K562 (cell line): ENCODE measurements around the gene ICAM1.

ENCODE experiments used
- PATZ1 ChIP-seq: fragments of 250-450 bp; sonication (Bioruptor Pico); IDR thresholded peaks from 2 replicates; pipeline ENCODE4 v1.5.0; 2020; ENCODE audit warnings: mild to moderate bottlenecking, borderline replicate concordance
- RAD21 ChIP-seq, 2 experiments: fragments of 250-450 bp in 1 of 2; fragments of 450-650 bp in 1 of 2; sonication (Bioruptor Pico) in 1 of 2; formaldehyde crosslinking in 1 of 2; IDR thresholded peaks in 1 of 2; conservative IDR thresholded peaks in 1 of 2; 2 replicates each; pipeline versions ENCODE4 v1.4.0 to v1.8.0; 2020 to 2022; ENCODE audit warnings: mild to moderate bottlenecking in 2 of 2, moderate library complexity in 1 of 2
- THAP7 ChIP-seq: fragments of 250-450 bp; sonication (Bioruptor Pico); IDR thresholded peaks from 2 replicates; pipeline ENCODE4 v1.5.0; 2021

- TF ChIP-seq THAP7 (CRISPR knock-in tag), result no peak
- no peak for TF ChIP-seq RAD21 (CRISPR knock-in tag; conservative IDR thresholded peaks at IDR 0.05 in 1 of 2, IDR thresholded peaks at IDR 0.05 in 1 of 2)
- no peak for TF ChIP-seq PATZ1 (CRISPR knock-in tag)
Observed at GRCh38 chr19:10317857-10318462, 47.0 kb downstream of the ICAM1 start.
